Activated CD4-positive, alpha-beta memory T cell treated with anti-CD3 and anti-CD28 coated beads for 36 hours (primary cell): Measurements from ENCODE around the gene PDP2. TPM values are rescaled to one million over a fixed set of nuclear protein-coding genes. Genes with fewer than 3 reads are reported as not detected.
"Not testable (repeated sequence)": the region's sequence is repeated elsewhere in the genome, so short reads cannot be mapped to it uniquely, and the experiment has no call there.

Experiments
- CTCF ChIA-PET: fragments of 350-600 bp; sonication (Branson Sonifier 250); formaldehyde crosslinking; loops from one replicate; lab custom pipeline; 2021; ENCODE audit warnings: antibody characterized with exemption, inconsistent platforms; lab: Charles Lee
- POLR2A ChIA-PET: fragments of 350-600 bp; sonication (Branson Sonifier 250); formaldehyde crosslinking; loops from one replicate; lab custom pipeline; 2021; ENCODE audit warnings: antibody characterized with exemption; lab: Charles Lee
- DNase-seq: peaks from one replicate; pipeline ENCODE4 v3.0.0-alpha.2; 2020
- H3K27ac Mint-ChIP-seq: one replicate; pipeline ENCODE4 v1.8.0; 2021; ENCODE audit warnings: mixed read lengths
- H3K27me3 Mint-ChIP-seq: one replicate; pipeline ENCODE4 v1.8.0; 2021; ENCODE audit warnings: mixed read lengths
- H3K36me3 Mint-ChIP-seq: one replicate; pipeline ENCODE4 v1.8.0; 2021; ENCODE audit warnings: mixed read lengths
- H3K4me1 Mint-ChIP-seq: one replicate; pipeline ENCODE4 v1.8.0; 2021; ENCODE audit warnings: low read depth, mixed read lengths
- H3K4me3 Mint-ChIP-seq: one replicate; pipeline ENCODE4 v1.8.0; 2021; ENCODE audit warnings: mild to moderate bottlenecking, mixed read lengths
- H3K9me3 Mint-ChIP-seq: one replicate; pipeline ENCODE4 v1.8.0; 2021; ENCODE audit warnings: mixed read lengths
- intact Hi-C: fragments of 100-400 bp; cut with micrococcal nuclease; formaldehyde crosslinking; loops from one replicate; pipeline ENCODE4 v1.15.1; 2023
- total RNA-seq, 2 experiments: library from RNA; stranded (reverse); gene quantifications; one replicate each; pipeline ENCODE4 v1.2.3, GENCODE V29; 2021

PDP2 gene
- total RNA-seq, 2 experiments from 2014 or later = 42.4 to 45.5 TPM

DNA sequence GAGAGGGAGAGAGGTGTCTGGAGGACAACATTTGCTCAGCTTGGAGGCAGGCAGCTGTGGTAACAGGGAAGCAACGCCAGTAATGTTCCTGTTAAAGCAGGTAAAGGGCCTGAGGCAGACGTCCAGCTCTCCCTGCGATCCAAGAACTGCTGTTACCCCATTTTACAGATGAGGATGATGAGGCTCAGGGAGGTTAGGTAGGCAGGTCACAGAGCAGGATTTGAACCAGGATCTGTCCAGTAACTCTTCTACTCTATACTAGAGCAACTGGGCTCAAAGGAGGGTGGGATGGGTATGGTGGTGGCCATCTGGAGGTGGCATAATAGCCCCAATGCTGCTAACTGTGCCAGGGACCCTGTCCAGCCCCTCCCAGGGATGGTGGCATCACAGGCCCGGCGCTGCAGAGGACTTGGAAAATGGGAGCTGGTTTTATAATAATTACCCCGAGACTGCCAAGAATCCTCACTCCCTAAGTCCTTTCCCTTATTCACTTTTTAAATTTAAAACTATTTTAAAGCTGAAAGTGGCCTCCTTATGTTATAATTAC is 24.1 kb upstream of the PDP2 start:
- intact Hi-C loops = no loop called here
- Mint-ChIP-seq H3K36me3 (no peaks in the 10 kb centered on the region), H3K4me3 (no peak overlapping the region), H3K4me1 (no peaks in the 10 kb centered on the region), H3K27me3 (no peaks in the 10 kb centered on the region), H3K9me3 (no peaks in the 10 kb centered on the region), H3K27ac (no peak overlapping the region)
- DNase-seq = no peak
- ChIA-PET CTCF (interaction anchor here (0.5 to 5.0 kb wide), 3 partner anchors 10 to 26 kb away, joined by 3 to 24 read pairs (median 10); partner anchors contain the start of gene NAE1), POLR2A (no interaction called here)

DNA sequence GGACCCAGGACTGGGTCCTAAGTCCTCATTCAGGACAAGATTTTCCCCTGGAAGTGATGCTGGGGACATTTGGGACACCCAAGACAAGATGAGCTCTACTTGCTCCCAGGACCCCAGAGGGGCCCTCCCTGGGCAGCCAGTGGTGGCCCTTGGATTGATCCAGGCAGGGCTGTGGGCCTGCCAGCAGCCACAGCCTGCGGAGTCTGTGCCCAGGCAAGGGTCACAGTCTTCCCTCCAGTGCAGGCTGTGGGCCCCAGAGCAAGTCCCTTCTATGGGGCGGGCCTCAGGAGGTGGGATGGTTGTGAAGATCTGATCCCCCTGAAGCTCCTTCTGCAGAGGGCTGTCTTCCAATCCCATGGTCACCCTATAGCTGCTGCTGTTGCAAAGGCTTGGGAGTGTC is 23.5 kb upstream of the PDP2 start:
- intact Hi-C loops = no loop called here
- POLR2A ChIA-PET = no interaction called here
- Mint-ChIP-seq H3K27ac (no peak overlapping the region), H3K4me3 (no peak overlapping the region), H3K4me1 (no peaks in the 10 kb centered on the region), H3K27me3 (no peaks in the 10 kb centered on the region), H3K9me3 (no peaks in the 10 kb centered on the region), H3K36me3 (no peaks in the 10 kb centered on the region)
- CTCF ChIA-PET = interaction anchor here (0.5 to 5.0 kb wide), 3 partner anchors 10 to 26 kb away, joined by 3 to 24 read pairs (median 10); partner anchors contain the start of gene NAE1
- no peak for DNase-seq

DNA sequence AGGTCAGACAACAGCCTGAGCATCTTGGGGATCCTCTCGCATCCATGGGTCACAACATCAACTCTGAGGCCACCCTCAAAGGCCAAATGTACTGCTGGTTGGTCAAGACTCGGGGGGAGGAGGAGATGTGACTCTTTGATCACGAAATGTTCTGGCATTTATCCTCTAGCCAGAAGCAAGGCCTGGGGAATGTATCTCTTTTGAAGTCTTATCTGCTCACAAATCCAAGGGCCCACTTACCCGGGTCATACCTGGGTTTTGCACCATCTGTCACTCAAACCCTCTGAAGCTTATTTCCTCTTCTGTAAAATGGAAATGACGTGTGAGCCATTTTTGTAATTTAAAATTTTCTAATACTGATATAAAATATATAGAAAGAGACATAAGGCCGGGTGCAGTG is 22.9 kb upstream of the PDP2 start:
- CTCF ChIA-PET = interaction anchor here (2.9 to 5.0 kb wide), 2 partner anchors 9 to 27 kb away, joined by 10 to 24 read pairs; partner anchors contain the start of gene NAE1

DNA sequence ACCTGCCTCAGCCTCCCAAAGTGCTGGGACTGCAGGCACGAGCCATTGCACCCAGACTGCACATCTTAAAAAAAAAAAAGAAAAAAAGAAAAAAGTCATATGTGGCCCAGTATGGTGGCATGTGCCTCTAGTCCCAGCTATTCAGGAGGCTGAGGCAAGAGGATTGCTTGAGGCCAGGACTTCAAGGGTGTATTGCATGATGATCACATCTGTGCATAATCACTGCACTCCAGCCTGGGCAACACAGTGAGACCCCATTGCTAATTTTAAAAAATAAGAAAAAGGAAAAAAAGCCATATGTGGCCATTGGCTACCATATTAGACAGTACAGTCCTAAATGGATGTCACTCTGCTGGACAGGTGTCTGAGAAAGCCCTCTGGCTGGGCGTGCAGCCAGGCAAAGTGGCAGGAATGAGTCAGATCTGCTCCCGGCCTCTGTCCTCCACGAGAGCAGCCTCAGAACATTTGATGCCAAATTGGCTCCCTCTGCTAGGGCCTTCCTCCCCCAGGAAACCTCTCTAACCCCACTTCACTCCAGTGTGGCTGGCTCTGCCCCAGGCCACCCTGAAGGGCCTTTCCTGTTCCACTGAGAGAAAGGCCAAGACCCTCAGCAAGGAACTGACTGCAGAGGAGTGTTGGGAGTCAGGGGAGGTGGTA is 21.4 kb upstream of the PDP2 start:
- H3K36me3 Mint-ChIP-seq = no peaks in the 10 kb centered on the region
- no peak overlapping the region for H3K27ac Mint-ChIP-seq
- CTCF ChIA-PET = interaction anchor here (0.6 to 5.0 kb wide), 5 partner anchors 8 to 28 kb away, joined by 3 to 24 read pairs (median 10); partner anchors contain the start of gene NAE1
- no peaks in the 10 kb centered on the region for H3K27me3 Mint-ChIP-seq
- intact Hi-C loops = no loop called here
- POLR2A ChIA-PET = no interaction called here
- H3K4me1 Mint-ChIP-seq = no peaks in the 10 kb centered on the region
- no peak overlapping the region for H3K4me3 Mint-ChIP-seq
- H3K9me3 Mint-ChIP-seq = no peaks in the 10 kb centered on the region
- no peak for DNase-seq

More for the DNA sequence above, 22.9 kb upstream of the PDP2 start:
- no peaks in the 10 kb centered on the region for H3K9me3 Mint-ChIP-seq
- POLR2A ChIA-PET = no interaction called here
- no peaks in the 10 kb centered on the region for H3K36me3 Mint-ChIP-seq
- no peaks in the 10 kb centered on the region for H3K4me1 Mint-ChIP-seq
- DNase-seq = no peak
- intact Hi-C loops = no loop called here
- no peaks in the 10 kb centered on the region for H3K27me3 Mint-ChIP-seq
- H3K27ac Mint-ChIP-seq = no peak overlapping the region
- H3K4me3 Mint-ChIP-seq = no peak overlapping the region

DNA sequence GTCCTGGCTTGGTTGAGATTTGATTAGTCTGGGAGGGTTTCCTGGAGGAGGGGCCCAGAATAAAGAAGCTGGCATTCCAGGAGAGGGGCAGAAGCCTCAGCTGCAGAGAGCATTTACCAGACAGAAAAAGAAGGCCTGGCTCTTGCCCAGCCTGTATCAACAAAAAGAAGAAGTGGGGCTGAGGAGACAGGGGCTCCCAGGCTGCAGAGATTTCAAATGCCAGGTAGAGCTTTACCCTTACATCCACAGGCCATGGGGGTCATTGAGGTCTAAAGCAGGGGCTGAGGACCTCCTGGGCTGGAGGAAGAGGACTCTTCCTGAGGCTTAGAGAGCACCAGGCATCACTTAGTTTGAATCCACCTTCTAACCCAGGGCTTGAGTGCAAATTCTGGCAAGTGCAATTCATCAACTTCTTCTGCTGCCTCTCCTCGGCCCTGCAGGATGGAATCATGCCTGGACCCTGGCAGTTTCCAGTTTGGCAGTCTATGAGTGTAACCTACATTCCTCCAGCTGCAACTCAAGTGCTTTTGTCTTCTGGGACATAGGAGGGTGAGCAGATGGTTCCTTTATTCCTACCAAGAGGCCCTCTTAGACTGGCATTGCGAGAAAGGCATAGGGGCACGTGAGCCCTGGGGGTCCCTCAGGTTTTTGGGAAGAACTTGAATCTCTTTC is 20.8 kb upstream of the PDP2 start:
- CTCF ChIA-PET = interaction anchor here (0.6 to 1.9 kb wide), 2 partner anchors 12 to 28 kb away, joined by 4 to 10 read pairs; partner anchors contain the start of gene NAE1
- Mint-ChIP-seq H3K4me3 (no peak overlapping the region), H3K4me1 (no peaks in the 10 kb centered on the region), H3K9me3 (no peaks in the 10 kb centered on the region), H3K36me3 (no peaks in the 10 kb centered on the region), H3K27ac (no peak overlapping the region), H3K27me3 (no peaks in the 10 kb centered on the region)
- DNase-seq = no peak
- POLR2A ChIA-PET = no interaction called here
- intact Hi-C loops = no loop called here

DNA sequence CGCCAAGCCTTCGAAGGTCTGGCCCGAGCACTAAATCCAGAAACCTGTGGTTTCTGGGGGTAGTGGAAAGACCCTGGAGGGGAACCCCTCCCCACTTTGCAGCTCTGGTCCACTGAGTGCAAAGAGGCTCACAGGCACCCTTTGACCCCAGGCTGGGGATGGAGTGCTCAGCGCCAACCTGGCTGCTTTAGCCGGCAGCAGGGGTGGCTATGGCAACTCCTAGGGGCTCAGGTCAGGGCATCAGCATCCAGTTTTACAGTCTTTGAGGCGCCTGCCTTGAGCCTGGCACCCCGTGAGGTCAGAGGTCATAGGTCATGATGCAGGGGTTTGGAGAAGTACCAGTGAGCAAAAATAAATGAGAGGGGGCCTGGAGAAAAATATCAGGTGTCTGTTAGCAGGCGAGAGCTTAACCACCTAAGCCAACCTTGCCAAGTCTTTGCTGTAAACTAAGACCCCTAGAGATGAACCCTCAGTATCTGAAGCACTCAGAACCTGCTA is 18.2 kb upstream of the PDP2 start:
- no peak overlapping the region for H3K4me3 Mint-ChIP-seq
- no peaks in the 10 kb centered on the region for H3K36me3 Mint-ChIP-seq
- intact Hi-C loops = no loop called here
- no peaks in the 10 kb centered on the region for H3K27me3 Mint-ChIP-seq
- no peak for DNase-seq
- H3K9me3 Mint-ChIP-seq = no peaks in the 10 kb centered on the region
- no peak overlapping the region for H3K27ac Mint-ChIP-seq
- CTCF ChIA-PET = interaction anchor here (0.6 to 2.4 kb wide), 6 partner anchors 9 to 487 kb away, joined by 3 to 15 read pairs (median 4); partner anchors contain the start of genes DYNC1LI2 and NAE1
- POLR2A ChIA-PET = no interaction called here
- H3K4me1 Mint-ChIP-seq = no peaks in the 10 kb centered on the region

DNA sequence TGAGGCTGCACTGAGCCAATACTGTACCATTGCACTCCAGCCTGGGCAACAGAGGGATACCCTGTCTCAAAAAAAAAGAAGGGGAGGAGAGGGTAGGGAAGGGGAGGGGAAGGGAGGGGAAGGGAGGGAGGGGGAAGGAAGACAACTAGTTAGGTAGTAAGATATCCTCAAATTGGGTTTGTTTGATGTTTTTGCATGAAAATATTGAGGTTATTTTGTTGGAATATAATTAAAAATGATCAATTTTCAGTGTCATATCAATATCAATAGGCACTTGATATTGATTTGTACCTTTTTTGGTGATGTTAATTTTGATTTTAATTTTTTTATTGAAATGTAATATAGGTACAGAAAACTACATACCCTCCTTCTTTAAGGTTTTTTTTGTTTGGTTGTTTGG is 16.6 kb upstream of the PDP2 start:
- intact Hi-C loops = no loop called here
- Mint-ChIP-seq H3K9me3 (no peaks in the 10 kb centered on the region), H3K4me3 (no peak overlapping the region), H3K36me3 (no peaks in the 10 kb centered on the region), H3K27me3 (no peaks in the 10 kb centered on the region), H3K27ac (no peak overlapping the region), H3K4me1 (peaks cover 4% of the 10 kb centered on the region)
- no peak for DNase-seq
- CTCF ChIA-PET = interaction anchor here (0.6 to 2.4 kb wide), 2 partner anchors 33 to 37 kb away, joined by 3 to 15 read pairs; partner anchors contain the start of gene NAE1
- POLR2A ChIA-PET = no interaction called here

DNA sequence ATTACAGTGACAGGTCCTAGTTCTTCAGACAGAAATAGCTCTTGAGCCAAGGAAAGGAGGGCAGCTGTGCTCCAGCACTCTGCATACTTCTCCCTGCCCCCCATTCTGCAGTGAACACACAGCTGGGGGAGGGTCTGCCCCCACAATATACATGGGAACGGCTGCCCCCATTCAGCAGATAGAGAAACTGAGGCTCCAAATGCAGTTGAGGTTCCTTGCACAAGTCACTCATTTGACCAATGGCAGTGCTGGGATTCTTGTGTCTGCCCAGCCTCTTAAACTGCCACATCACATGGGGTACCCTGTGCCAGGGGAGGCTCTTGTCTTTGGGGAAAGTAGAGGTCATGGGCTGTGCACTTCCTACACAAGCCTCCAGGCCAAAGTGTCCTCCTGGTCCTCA is 10.9 kb upstream of the PDP2 start:
- Mint-ChIP-seq H3K27ac (no peak overlapping the region), H3K4me1 (peaks cover 20% of the 10 kb centered on the region), H3K36me3 (no peaks in the 10 kb centered on the region), H3K27me3 (no peaks in the 10 kb centered on the region), H3K4me3 (no peak overlapping the region), H3K9me3 (no peaks in the 10 kb centered on the region)
- ChIA-PET CTCF (interaction anchor here (0.8 to 11.4 kb wide), 6 partner anchors 11 to 307 kb away, joined by 3 to 355 read pairs (median 24); partner anchors contain the start of genes NAE1 and PDP2), POLR2A (interaction anchor here (1.3 kb wide), 1 partner anchor 39 kb away, joined by 3 read pairs; the partner anchor contains the start of gene NAE1)
- DNase-seq = no peak
- intact Hi-C loops = loop anchor here (5.0 kb wide), 1 partner anchor 217 kb away; no protein-coding TSS in a partner anchor

DNA sequence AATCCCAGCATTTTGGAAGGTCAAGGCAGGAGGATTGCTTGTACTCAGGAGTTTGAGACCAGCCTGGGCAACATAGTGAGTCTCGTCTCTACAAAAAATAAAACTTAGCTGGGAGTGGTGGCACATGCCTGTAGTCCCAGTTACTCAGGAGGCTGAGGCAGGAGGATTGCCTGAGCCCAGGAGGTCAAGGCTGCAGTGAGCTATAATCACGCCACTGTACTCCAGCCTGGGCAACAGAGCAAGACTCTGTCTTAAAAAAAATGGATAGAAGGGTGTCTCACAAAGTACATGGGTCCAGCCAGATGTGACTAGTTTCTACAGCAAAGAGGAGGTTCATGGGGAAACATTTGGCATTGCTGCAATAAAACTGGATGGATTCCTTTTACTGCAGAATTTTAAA is 9.0 kb upstream of the PDP2 start:
- H3K36me3 Mint-ChIP-seq, H3K27ac Mint-ChIP-seq, H3K9me3 Mint-ChIP-seq, POLR2A ChIA-PET, H3K27me3 Mint-ChIP-seq, H3K4me3 Mint-ChIP-seq, DNase-seq: not testable (repeated sequence)
- peaks cover 38% of the 10 kb centered on the region for H3K4me1 Mint-ChIP-seq
- CTCF ChIA-PET = interaction anchor here (0.6 to 11.4 kb wide), 4 partner anchors 12 to 119 kb away, joined by 4 to 355 read pairs (median 4); partner anchors contain the start of gene NAE1
- intact Hi-C loops = loop anchor here (5.0 kb wide), 3 partner anchors 264 to 464 kb away; no protein-coding TSS in a partner anchor

DNA sequence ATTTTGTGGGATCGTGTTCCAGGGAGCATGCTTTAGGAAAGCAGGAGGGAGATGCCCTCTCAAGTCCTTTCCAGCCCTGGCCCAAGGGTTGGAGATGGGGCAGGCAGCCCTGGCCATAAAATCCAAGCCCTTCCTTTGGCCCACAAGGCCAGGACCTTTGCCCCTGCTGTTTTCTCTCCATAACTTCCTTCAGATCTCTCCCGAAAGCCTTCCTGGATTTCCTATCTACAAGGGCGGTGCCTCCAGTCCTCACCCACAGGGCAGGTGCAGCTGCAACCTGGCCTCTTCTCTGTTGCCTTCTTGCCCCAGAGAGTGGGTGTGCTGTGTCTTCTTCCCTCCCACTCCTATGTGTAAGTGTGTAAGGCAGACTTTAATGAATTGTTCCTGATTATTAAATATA is 8.5 kb upstream of the PDP2 start:
- Mint-ChIP-seq H3K4me3 (no peak overlapping the region), H3K27ac (no peak overlapping the region), H3K36me3 (peaks cover 5% of the 10 kb centered on the region), H3K4me1 (peaks cover 41% of the 10 kb centered on the region), H3K27me3 (no peaks in the 10 kb centered on the region), H3K9me3 (peaks cover 5% of the 10 kb centered on the region)
- intact Hi-C loops = loop anchor here (2.0 to 5.0 kb wide), 5 partner anchors 121 to 465 kb away; partner anchors contain the start of genes DYNC1LI2, FBXL8 and TRADD
- DNase-seq = no peak
- ChIA-PET POLR2A (interaction anchor here (1.6 to 1.7 kb wide), 2 partner anchors 10 to 41 kb away, joined by 9 to 14 read pairs; partner anchors contain the start of gene NAE1), CTCF (interaction anchor here (1.1 to 11.4 kb wide), 6 partner anchors 9 to 144 kb away, joined by 3 to 355 read pairs (median 4); partner anchors contain the start of gene NAE1)

DNA sequence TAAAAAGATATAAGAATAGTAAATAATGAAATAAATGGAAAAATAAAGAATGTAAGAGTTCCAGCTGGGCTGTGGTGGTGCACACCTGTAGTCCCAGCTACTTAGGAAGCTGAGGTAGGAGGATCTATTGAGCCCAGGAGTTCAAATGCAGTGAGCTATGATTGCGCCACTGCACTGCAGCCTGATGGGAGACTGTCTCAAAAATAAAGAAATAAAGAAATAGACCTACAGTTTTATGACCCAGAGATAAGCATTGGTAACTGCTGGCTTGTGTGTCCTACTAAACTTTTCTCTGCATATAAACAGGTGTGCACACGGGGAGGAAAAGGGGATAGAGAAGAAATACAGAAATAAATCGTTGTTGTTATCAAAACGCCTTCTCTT is 7.8 kb upstream of the PDP2 start:
- CTCF ChIA-PET = interaction anchor here (0.6 to 11.4 kb wide), 15 partner anchors 9 to 466 kb away, joined by 3 to 355 read pairs (median 4); partner anchors contain the start of genes DYNC1LI2, NAE1 and RRAD
- intact Hi-C loops = loop anchor here (2.0 to 5.0 kb wide), 5 partner anchors 122 to 465 kb away; partner anchors contain the start of genes DYNC1LI2, FBXL8 and TRADD
- POLR2A ChIA-PET = interaction anchor here (0.9 to 1.7 kb wide), 4 partner anchors 9 to 309 kb away, joined by 3 to 14 read pairs (median 6); partner anchors contain the start of gene NAE1
- Mint-ChIP-seq H3K27me3 (no peaks in the 10 kb centered on the region), H3K27ac (peak overlapping the region; percentile 69), H3K4me1 (peaks cover 44% of the 10 kb centered on the region), H3K9me3 (peaks cover 5% of the 10 kb centered on the region), H3K4me3 (peak overlapping the region; percentile 74), H3K36me3 (peaks cover 5% of the 10 kb centered on the region)
- no peak for DNase-seq
